ENCODE measurements around the gene DPH1.

The DPH1 gene

GRCh38 chr17:2051061-2051932 lies 21.3 kb downstream of the DPH1 start:
- peak; percentile 22 for DNase-seq

- DNase-seq: no peak
Observed at GRCh38 chr17:2051933-2052559, 22.1 kb downstream of the DPH1 start.

- DNase-seq: peak; percentile 40
Observed at GRCh38 chr17:2053380-2054261, 23.7 kb downstream of the DPH1 start.

- DNase-seq: no peak
Observed at GRCh38 chr17:2054262-2054511, 24.2 kb downstream of the DPH1 start.

- DNase-seq: peak; percentile 35
Observed at GRCh38 chr17:2054512-2055291, 24.7 kb downstream of the DPH1 start, which contains the start of gene HIC1. TSS of gene HIC1 (plus strand) at chr17:2055103. CDS start at chr17:2056691, 1,588 bp downstream.

GRCh38 chr17:2055292-2056205 lies 25.6 kb downstream of the DPH1 start:
- no peak for DNase-seq

GRCh38 chr17:2056206-2057174 lies 26.5 kb downstream of the DPH1 start:
- no peak for DNase-seq

GRCh38 chr17:2057175-2057759 lies 27.3 kb downstream of the DPH1 start:
- no peak for DNase-seq

GRCh38 chr17:2057760-2058585 lies 28.0 kb downstream of the DPH1 start:
- DNase-seq: no peak

- DNase-seq: no peak
Observed at GRCh38 chr17:2058586-2059546, 28.9 kb downstream of the DPH1 start.

GRCh38 chr17:2059547-2060384 lies 29.8 kb downstream of the DPH1 start:
- no peak for DNase-seq

- no peak for DNase-seq
Observed at GRCh38 chr17:2060385-2060658, 30.4 kb downstream of the DPH1 start.

GRCh38 chr17:2060681-2061440 lies 30.9 kb downstream of the DPH1 start:
- DNase-seq: no peak

GRCh38 chr17:2061441-2061958 lies 31.5 kb downstream of the DPH1 start:
- no peak for DNase-seq

- no peak for DNase-seq
Observed at GRCh38 chr17:2062571-2063183, 32.7 kb downstream of the DPH1 start.

Measured in NCI-H1105 treated with DMSO at 0.1 percent for 48 hours (cell line).